Endothelial cell of umbilical vein (primary cell): ENCODE data around the gene FILIP1L. TPM values are rescaled to one million over a fixed set of nuclear protein-coding genes. Genes with fewer than 3 reads are reported as not detected.

Experiments used
- BruUV-seq: library from RNA; stranded (reverse); fragments of 400-500 nt; replicated peaks from 2 replicates; lab custom pipeline; 2021; lab: Mats Ljungman, UMichigan
- CTCF ChIA-PET: fragments of 300-600, 350-600 bp; sonication (Branson Sonifier 250); formaldehyde crosslinking; loops from one replicate; lab custom pipeline; 2021; ENCODE audit warnings: antibody characterized with exemption, inconsistent platforms; lab: Charles Lee
- POLR2A ChIA-PET: fragments of 300-600, 350-600 bp; sonication (Branson Sonifier 250); formaldehyde crosslinking; loops from one replicate; lab custom pipeline; 2021; ENCODE audit warnings: antibody characterized with exemption, inconsistent platforms; lab: Charles Lee
- DNase-seq: peaks from one replicate; pipeline ENCODE4 v3.0.0-alpha.2; 2011; ENCODE audit warnings: low read depth, low spot score
- FAIRE-seq: peaks from 2 replicates; lab custom pipeline; 2011; peaks lifted over from hg19 to GRCh38; lab: Jason Lieb, UNC
- H2AFZ ChIP-seq: 2 replicates; pipeline ENCODE4 v1.6.0; 2012; ENCODE audit warnings: low read depth, low read length, control low read depth, inconsistent platforms
- H3K27ac ChIP-seq: 2 replicates; pipeline ENCODE4 v1.5.1; 2011; ENCODE audit warnings: low read depth, mild to moderate bottlenecking, control low read depth, low read length, moderate library complexity; ENCODE audit not compliant: insufficient read depth
- H3K27me3 ChIP-seq, 2 experiments: 2 replicates each; pipeline versions ENCODE4 v1.6.0 to v1.6.1; 2011; ENCODE audit warnings: low read length in 2 of 2, mixed read lengths in 1 of 2; ENCODE audit not compliant: control insufficient read depth in 2 of 2, insufficient read depth in 2 of 2
- H3K36me3 ChIP-seq, 2 experiments: 2 replicates in 1 of 2; 3 replicates in 1 of 2; pipeline ENCODE4 v1.5.1; 2011; ENCODE audit warnings: low read length in 2 of 2, mild to moderate bottlenecking in 1 of 2, moderate library complexity in 1 of 2; ENCODE audit not compliant: control insufficient read depth in 2 of 2, insufficient read depth in 2 of 2; ENCODE audit errors: extremely low read depth in 1 of 2
- H3K4me1 ChIP-seq: 3 replicates; pipeline ENCODE4 v1.5.1; 2011; ENCODE audit warnings: mild to moderate bottlenecking, low read length; ENCODE audit not compliant: control insufficient read depth, insufficient read depth; ENCODE audit errors: extremely low read depth
- H3K4me2 ChIP-seq: 2 replicates; pipeline ENCODE4 v1.6.1; 2011; ENCODE audit warnings: low read length, control low read depth, mixed read lengths; ENCODE audit not compliant: insufficient read depth
- H3K4me3 ChIP-seq, 3 experiments: fragments of 200-600 bp in 1 of 3; sonication (generic), shearing (Covaris generic) in 1 of 3; replicated peaks in 1 of 3; 2 replicates each; pipeline ENCODE4 v1.5.1; 2011 to 2016; ENCODE audit warnings: control low read depth in 3 of 3, low read length in 3 of 3, mild to moderate bottlenecking in 2 of 3, inconsistent platforms in 1 of 3, low read depth in 1 of 3, moderate library complexity in 1 of 3; ENCODE audit not compliant: insufficient read depth in 1 of 3
- H3K79me2 ChIP-seq: 2 replicates; pipeline ENCODE4 v1.6.0; 2012; ENCODE audit warnings: low read length, inconsistent platforms; ENCODE audit not compliant: control insufficient read depth, insufficient read depth
- H3K9ac ChIP-seq: replicated peaks from 2 replicates; pipeline ENCODE3; 2011; ENCODE audit warnings: low read length, control low read depth; ENCODE audit not compliant: insufficient read depth; ENCODE audit errors: extremely low read depth
- H3K9me1 ChIP-seq: replicated peaks from 3 replicates; pipeline ENCODE4 v1.6.0; 2011; ENCODE audit warnings: mild to moderate bottlenecking, low read length; ENCODE audit not compliant: control insufficient read depth, insufficient read depth; ENCODE audit errors: extremely low read depth
- H3K9me3 ChIP-seq: replicated peaks from 2 replicates; pipeline ENCODE4 v1.5.1; 2012; ENCODE audit warnings: low read length, inconsistent platforms; ENCODE audit not compliant: control insufficient read depth, insufficient read depth
- H4K20me1 ChIP-seq: replicated peaks from 2 replicates; pipeline ENCODE3; 2011; ENCODE audit warnings: mild to moderate bottlenecking, low read length; ENCODE audit not compliant: control insufficient read depth, insufficient read depth; ENCODE audit errors: extremely low read depth
- CTCF ChIP-seq, 2 donors: IDR thresholded peaks; 1 replicate in 1 of 2; 2 replicates in 1 of 2; pipeline ENCODE4 v1.5.1; 2011; ENCODE audit warnings: low read length in 2 of 2, mild to moderate bottlenecking in 2 of 2, moderate library complexity in 2 of 2, control low read depth in 1 of 2, inconsistent platforms in 1 of 2, low read depth in 1 of 2; ENCODE audit not compliant: insufficient read depth in 1 of 2; ENCODE audit errors: extremely low read depth in 1 of 2
- EZH2 ChIP-seq: IDR thresholded peaks from 2 replicates; pipeline ENCODE4 v1.6.1; 2012; ENCODE audit warnings: borderline replicate concordance, low read depth, mild to moderate bottlenecking, moderate library complexity, low read length, inconsistent platforms; ENCODE audit not compliant: severe bottlenecking
- FOS ChIP-seq: IDR thresholded peaks from 2 replicates; pipeline ENCODE4 v1.6.1; 2011; ENCODE audit warnings: mild to moderate bottlenecking, low read length, moderate library complexity, borderline replicate concordance; ENCODE audit not compliant: insufficient read depth
- GATA2 ChIP-seq: IDR thresholded peaks from 2 replicates; pipeline ENCODE4 v1.7.0; 2011; ENCODE audit warnings: low read depth, mild to moderate bottlenecking, moderate library complexity, mixed read lengths, low read length; ENCODE audit not compliant: insufficient read length, insufficient read depth
- JUN ChIP-seq: IDR thresholded peaks from 2 replicates; pipeline ENCODE4 v1.6.1; 2011; ENCODE audit warnings: borderline replicate concordance, low read depth; ENCODE audit not compliant: insufficient read length, insufficient read depth
- MYC ChIP-seq: IDR thresholded peaks from one replicate; pipeline ENCODE4 v1.6.1; 2011; ENCODE audit warnings: mild to moderate bottlenecking, low read depth, low read length
- POLR2A ChIP-seq: IDR thresholded peaks from 2 replicates; pipeline ENCODE4 v1.6.1; 2012; ENCODE audit warnings: low read depth, mild to moderate bottlenecking, control low read depth, low read length
- POLR2AphosphoS5 ChIP-seq: IDR thresholded peaks from 2 replicates; pipeline ENCODE4 v1.6.1; 2012; ENCODE audit warnings: low read depth, mild to moderate bottlenecking, control low read depth, low read length, moderate library complexity; ENCODE audit not compliant: insufficient read depth
- dilution Hi-C: fragments of 300-500 bp; cut with MboI; formaldehyde crosslinking; loops from one replicate; pipeline ENCODE4 v1.15.0; 2019; ENCODE audit warnings: low sequenced_read_pairs; ENCODE audit not compliant: extremely low pct_ligation_motif_present
- intact Hi-C: fragments of 100-400 bp; cut with micrococcal nuclease; formaldehyde crosslinking; loops from one replicate; pipeline ENCODE4 v1.10.0; 2022
- polyA plus RNA-seq, 4 experiments: library from polyadenylated mRNA; depleted of rRNA in 3 of 4; stranded (reverse) in 3 of 4; unstranded in 1 of 4; fragments of >200 nt; gene quantifications; 2 replicates each; pipeline versions ENCODE4 v1.2.1 to v1.2.3, GENCODE V29; 2011 to 2012; ENCODE audit warnings: missing spikeins in 1 of 4
- total RNA-seq: library from RNA; stranded (reverse); gene quantifications from 2 replicates; pipeline ENCODE4 v1.2.3, GENCODE V29; 2021
- TF ChIP-seq, protein P1 (sequence below): IDR thresholded peaks from 2 replicates; pipeline ENCODE4 v1.6.1; 2011; ENCODE audit not compliant: insufficient read depth, insufficient read length

FILIP1L gene
- total and polyA plus RNA-seq, 2 donors (not counting 3 experiments of a cell fraction or from before 2014, with no cell fraction given): 26.0 to 29.9 TPM

DNA sequence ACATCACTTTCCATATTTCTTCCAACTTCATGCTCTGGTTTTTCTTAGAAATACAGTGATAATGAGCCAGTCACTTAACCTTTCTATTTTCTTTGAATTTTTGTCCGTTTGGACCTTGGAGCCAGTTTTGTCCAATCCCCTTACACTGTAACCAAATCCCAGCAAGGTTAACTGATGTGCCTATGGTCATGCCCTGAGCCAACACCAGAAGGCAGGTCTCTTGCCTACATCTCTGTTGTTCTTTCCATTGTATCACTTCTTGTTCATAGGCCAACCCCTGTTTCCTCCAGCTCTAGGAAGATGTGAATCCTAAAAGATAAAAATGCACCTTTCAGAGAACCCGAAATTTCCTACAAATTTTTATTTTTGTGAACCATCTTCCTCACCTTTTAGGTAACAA is 174.0 kb downstream of the FILIP1L start:
- dilution Hi-C loops (no loop called here), intact Hi-C loops (no loop called here)
- Histone ChIP-seq H3K4me1 (peaks cover 3% of the 10 kb centered on the region), H3K79me2 (no peaks in the 10 kb centered on the region), H3K4me2 (no peak overlapping the region), H3K4me3 (no peak overlapping the region), H3K27ac (no peak overlapping the region), H4K20me1 (no peaks in the 10 kb centered on the region), H3K27me3 (no peaks in the 10 kb centered on the region), H2AFZ (no peak overlapping the region), H3K9me1 (no peaks in the 10 kb centered on the region), H3K36me3 (no peaks in the 10 kb centered on the region), H3K9ac (no peak overlapping the region), H3K9me3 (no peaks in the 10 kb centered on the region)
- DNase-seq (no peak), FAIRE-seq (no peak)
- ChIA-PET CTCF (interaction anchor here (1.1 to 2.0 kb wide), 4 partner anchors 14 to 109 kb away, joined by 3 to 7 read pairs (median 5); no protein-coding TSS in a partner anchor), POLR2A (no interaction called here)
- TF ChIP-seq JUN: no peak
- no peak for TF ChIP-seq GATA2
- no peak for TF ChIP-seq CTCF (IDR thresholded peaks at IDR 0.05; ENCODE audit: extremely low read depth in 1 of 2, insufficient read depth in 1 of 2, low read depth in 1 of 2, low read length in 2 of 2)
- TF ChIP-seq MYC: no peak
- TF ChIP-seq EZH2: no peak
- TF ChIP-seq FOS: no peak
- no peak for TF ChIP-seq POLR2A
- TF ChIP-seq, protein P1, sequence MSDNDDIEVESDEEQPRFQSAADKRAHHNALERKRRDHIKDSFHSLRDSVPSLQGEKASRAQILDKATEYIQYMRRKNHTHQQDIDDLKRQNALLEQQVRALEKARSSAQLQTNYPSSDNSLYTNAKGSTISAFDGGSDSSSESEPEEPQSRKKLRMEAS: no peak
- no peak for TF ChIP-seq POLR2AphosphoS5
- BruUV-seq: no TSS peak
